T-cell (primary cell): ENCODE data around the gene ZCCHC24. TPM values are rescaled to one million over a fixed set of nuclear protein-coding genes. Genes with fewer than 3 reads are reported as not detected.

Experiments
- ATAC-seq, 4 experiments: fragments of 200-7000 bp in 3 of 4; fragments of 150-1000 bp in 1 of 4; cut with Tn5 transposase; replicated peaks in 1 of 4; 1 replicate in 3 of 4; 2 replicates in 1 of 4; pipeline ENCODE4 v1.10.0; 2021; ENCODE audit warnings: moderate library complexity in 3 of 4, mild to moderate bottlenecking in 2 of 4, moderate number of reproducible peaks in 1 of 4
- CTCF ChIA-PET, 2 donors: fragments of 300-600 bp; sonication (Branson Sonifier 250); formaldehyde crosslinking; loops; one replicate each; lab custom pipeline; 2022; ENCODE audit warnings: antibody characterized with exemption in 2 of 2; lab: Charles Lee
- POLR2A ChIA-PET, 2 donors: fragments of 300-600 bp; sonication (Branson Sonifier 250); formaldehyde crosslinking; loops; one replicate each; lab custom pipeline; 2022; ENCODE audit warnings: antibody characterized with exemption in 2 of 2; lab: Charles Lee
- DNase-seq, 35 experiments: peaks; one replicate each; pipeline versions ENCODE4 v3.0.0 to v3.0.0-alpha.2; 2013 to 2023
- H3K27ac ChIP-seq: one replicate; pipeline ENCODE4 v1.5.1; 2013; ENCODE audit warnings: low read length
- H3K27me3 ChIP-seq, 2 experiments: replicated peaks in 1 of 2; 1 replicate in 1 of 2; 2 replicates in 1 of 2; pipeline versions ENCODE4 v1.6.1 to v1.7.0; 2013; ENCODE audit warnings: low read length in 1 of 2, mixed read lengths in 1 of 2; ENCODE audit not compliant: control insufficient read depth in 2 of 2, insufficient read depth in 2 of 2; ENCODE audit errors: extremely low read depth in 1 of 2
- H3K36me3 ChIP-seq, 2 donors: 1 replicate in 1 of 2; 2 replicates in 1 of 2; pipeline versions ENCODE4 v1.6.1 to v1.7.0; 2013; ENCODE audit warnings: low read length in 1 of 2; ENCODE audit not compliant: control insufficient read depth in 2 of 2, insufficient read depth in 1 of 2; ENCODE audit errors: extremely low read depth in 1 of 2
- H3K4me1 ChIP-seq, 2 experiments: 1 replicate in 1 of 2; 2 replicates in 1 of 2; pipeline versions ENCODE4 v1.6.1 to v1.7.0; 2013; ENCODE audit warnings: low read length in 2 of 2, mixed read lengths in 1 of 2; ENCODE audit not compliant: insufficient read depth in 2 of 2, control insufficient read depth in 1 of 2; ENCODE audit errors: extremely low read depth in 1 of 2
- H3K4me3 ChIP-seq, 2 donors: 1 replicate in 1 of 2; 2 replicates in 1 of 2; pipeline versions ENCODE4 v1.5.1 to v1.7.0; 2013; ENCODE audit warnings: mild to moderate bottlenecking in 2 of 2, low read length in 1 of 2, moderate library complexity in 1 of 2; ENCODE audit not compliant: control insufficient read depth in 1 of 2; ENCODE audit errors: extremely low read depth in 1 of 2
- H3K9me3 ChIP-seq: 2 replicates; pipeline ENCODE4 v1.7.0; 2013
- H3K27ac Mint-ChIP-seq, 2 donors: one replicate each; pipeline ENCODE4 v1.8.0; 2020 to 2021; ENCODE audit warnings: mild to moderate bottlenecking in 2 of 2, mixed read lengths in 2 of 2
- H3K27me3 Mint-ChIP-seq, 2 donors: one replicate each; pipeline ENCODE4 v1.8.0; 2021 to 2022; ENCODE audit warnings: mixed read lengths in 2 of 2
- H3K36me3 Mint-ChIP-seq: one replicate; pipeline ENCODE4 v1.8.0; 2021; ENCODE audit warnings: mixed read lengths
- H3K4me1 Mint-ChIP-seq, 3 donors: one replicate each; pipeline ENCODE4 v1.8.0; 2020 to 2022; ENCODE audit warnings: mixed read lengths in 3 of 3, mild to moderate bottlenecking in 1 of 3
- H3K4me3 Mint-ChIP-seq, 3 donors: one replicate each; pipeline ENCODE4 v1.8.0; 2020 to 2022; ENCODE audit warnings: mild to moderate bottlenecking in 3 of 3, mixed read lengths in 3 of 3, moderate library complexity in 3 of 3
- H3K9me3 Mint-ChIP-seq, 3 donors: one replicate each; pipeline ENCODE4 v1.8.0; 2020 to 2022; ENCODE audit warnings: mixed read lengths in 3 of 3
- WGBS: methylation state at CpG from one replicate; pipeline ENCODE4 v1.1.5; 2013; ENCODE audit warnings: missing lambda C conversion rate; ENCODE audit not compliant: insufficient coverage; 5-methylcytosine and 5-hydroxymethylcytosine counted together
- total RNA-seq, 35 experiments: library from RNA in 6 of 35; stranded (reverse) in 6 of 35; fragments of 120-200 nt in 1 of 35; gene quantifications; one replicate each; pipeline versions ENCODE4 v1.2.1 to v1.2.4 and lab custom pipeline; 2013 to 2026

Gene ZCCHC24
- total RNA-seq, 5 donors from 2014 or later (not counting 1 experiment from before 2014, with no cell fraction given) = 0.60 to 2.4 (median 1.9) TPM

GRCh38 chr10:79377557-79378382, 67.7 kb downstream of the ZCCHC24 start:
- H3K4me3 ChIP-seq = no peak overlapping the region
- no peaks in the 10 kb centered on the region for H3K9me3 ChIP-seq
- H3K9me3 Mint-ChIP-seq = no peaks in the 10 kb centered on the region
- H3K36me3 ChIP-seq = no peaks in the 10 kb centered on the region
- CTCF ChIA-PET = no interaction called here
- H3K36me3 Mint-ChIP-seq = no peaks in the 10 kb centered on the region
- peaks cover 3 to 6% (median 4%) of the 10 kb centered on the region in 3 donors for H3K4me1 Mint-ChIP-seq
- H3K27me3 ChIP-seq = peaks cover 0 to 9% of the 10 kb centered on the region in 2 experiments
- H3K4me3 Mint-ChIP-seq = no peak overlapping the region
- H3K27me3 Mint-ChIP-seq = peaks cover 0 to 2% of the 10 kb centered on the region in 2 donors
- H3K27ac Mint-ChIP-seq = no peak overlapping the region
- H3K27ac ChIP-seq = no peak overlapping the region
- DNase-seq = peak in 1 of 35 experiments; percentile 14
- POLR2A ChIA-PET = no interaction called here
- 93% methylated on average over 36 of the region's 36 CpGs for WGBS
- no peak for ATAC-seq
- H3K4me1 ChIP-seq = peaks cover 0 to 4% of the 10 kb centered on the region in 2 experiments

GRCh38 chr10:79376751-79377556, 68.5 kb downstream of the ZCCHC24 start:
- no peak for DNase-seq
- Histone ChIP-seq H3K4me1 (peaks cover 0 to 4% of the 10 kb centered on the region in 2 experiments), H3K27me3 (peaks cover 0 to 6% of the 10 kb centered on the region in 2 experiments), H3K36me3 (no peaks in the 10 kb centered on the region), H3K4me3 (no peak overlapping the region), H3K9me3 (no peaks in the 10 kb centered on the region), H3K27ac (no peak overlapping the region)
- Mint-ChIP-seq H3K9me3 (no peaks in the 10 kb centered on the region), H3K27me3 (peaks cover 0 to 2% of the 10 kb centered on the region in 2 donors), H3K4me1 (peaks cover 3 to 6% (median 4%) of the 10 kb centered on the region in 3 donors), H3K36me3 (no peaks in the 10 kb centered on the region), H3K27ac (no peak overlapping the region), H3K4me3 (no peak overlapping the region)
- POLR2A ChIA-PET = no interaction called here
- no peak for ATAC-seq
- CTCF ChIA-PET = no interaction called here
- WGBS = over 99% methylated on average over 9 of the region's 12 CpGs

GRCh38 chr10:79376078-79376628, 69.3 kb downstream of the ZCCHC24 start:
- DNase-seq (no peak), ATAC-seq (no peak)
- Histone ChIP-seq H3K4me3 (no peak overlapping the region), H3K4me1 (peaks cover 0 to 4% of the 10 kb centered on the region in 2 experiments), H3K9me3 (peaks cover 3% of the 10 kb centered on the region), H3K27ac (no peak overlapping the region), H3K27me3 (peaks cover 0 to 6% of the 10 kb centered on the region in 2 experiments), H3K36me3 (no peaks in the 10 kb centered on the region)
- ChIA-PET POLR2A (interaction anchor here in 1 of 2 donors (0.6 kb wide), 1 partner anchor 928 kb away, joined by 3 read pairs; no protein-coding TSS in a partner anchor), CTCF (interaction anchor here in 1 of 2 donors (1.0 kb wide), 1 partner anchor 161 kb away, joined by 3 read pairs; no protein-coding TSS in a partner anchor)
- WGBS = 90% methylated on average over 8 of the region's 11 CpGs
- H3K27ac Mint-ChIP-seq = no peak overlapping the region
- peaks cover 0 to 2% of the 10 kb centered on the region in 2 donors for H3K27me3 Mint-ChIP-seq
- H3K4me1 Mint-ChIP-seq = peaks cover 3 to 6% (median 4%) of the 10 kb centered on the region in 3 donors
- no peak overlapping the region for H3K4me3 Mint-ChIP-seq
- H3K36me3 Mint-ChIP-seq = peaks cover 3% of the 10 kb centered on the region
- H3K9me3 Mint-ChIP-seq = peaks cover 3% of the 10 kb centered on the region in 3 donors

- no peak overlapping the region for H3K4me3 ChIP-seq
- H3K4me1 ChIP-seq = peaks cover 0 to 4% of the 10 kb centered on the region in 2 experiments
- H3K27ac Mint-ChIP-seq = no peak overlapping the region
- no peak overlapping the region for H3K4me3 Mint-ChIP-seq
- no peak overlapping the region for H3K27ac ChIP-seq
- H3K9me3 ChIP-seq = peaks cover 6% of the 10 kb centered on the region
- peaks cover 0 to 3% of the 10 kb centered on the region in 2 experiments for H3K27me3 ChIP-seq
- ATAC-seq = no peak
- 91% methylated on average over 3 of the region's 6 CpGs for WGBS
- H3K36me3 Mint-ChIP-seq = peaks cover 3% of the 10 kb centered on the region
- no peaks in the 10 kb centered on the region for H3K36me3 ChIP-seq
- ChIA-PET CTCF (interaction anchor here (0.6 to 2.8 kb wide), 3 partner anchors 93 to 847 kb away, joined by 3 to 15 read pairs (median 3); no protein-coding TSS in a partner anchor), POLR2A (interaction anchor here in 1 of 2 donors (0.6 kb wide), 1 partner anchor 929 kb away, joined by 3 read pairs; no protein-coding TSS in a partner anchor)
- DNase-seq = no peak
- H3K4me1 Mint-ChIP-seq = peaks cover 3 to 6% (median 4%) of the 10 kb centered on the region in 3 donors
- H3K27me3 Mint-ChIP-seq = peaks cover 0 to 2% of the 10 kb centered on the region in 2 donors
- peaks cover 3% of the 10 kb centered on the region in 3 donors for H3K9me3 Mint-ChIP-seq
Measured at GRCh38 chr10:79375321-79376077, 69.9 kb downstream of the ZCCHC24 start.

GRCh38 chr10:79374312-79375191, 70.9 kb downstream of the ZCCHC24 start:
- WGBS = 0% methylated on average over 5 of the region's 7 CpGs
- POLR2A ChIA-PET = no interaction called here
- peaks cover 3 to 6% (median 4%) of the 10 kb centered on the region in 3 donors for H3K4me1 Mint-ChIP-seq

More at GRCh38 chr10:79374312-79375191, 70.9 kb downstream of the ZCCHC24 start:
- H3K36me3 ChIP-seq = no peaks in the 10 kb centered on the region
- peaks cover 6% of the 10 kb centered on the region for H3K9me3 ChIP-seq
- peaks cover 0 to 2% of the 10 kb centered on the region in 2 donors for H3K27me3 Mint-ChIP-seq
- H3K4me1 ChIP-seq = peaks cover 0 to 4% of the 10 kb centered on the region in 2 experiments
- CTCF ChIA-PET = interaction anchor here (0.5 to 3.1 kb wide), 25 partner anchors 8 to 1655 kb away, joined by 3 to 22 read pairs (median 4); partner anchors contain the start of gene ZCCHC24 (in 1 of the 2)
- ATAC-seq = peak; percentile 55 to 75 (median 62)
- H3K27ac Mint-ChIP-seq = no peak overlapping the region
- DNase-seq = peak; percentile 22 to 81 (median 65)
- H3K9me3 Mint-ChIP-seq = peaks cover 3 to 7% (median 3%) of the 10 kb centered on the region in 3 donors
- no peak overlapping the region for H3K4me3 Mint-ChIP-seq
- H3K27me3 ChIP-seq = peaks cover 0 to under 1% of the 10 kb centered on the region in 2 experiments
- H3K27ac ChIP-seq = no peak overlapping the region
- peaks cover 3% of the 10 kb centered on the region for H3K36me3 Mint-ChIP-seq
- H3K4me3 ChIP-seq = no peak overlapping the region
